Adrenal gland (tissue), 19 donors: ENCODE data around the gene SLC5A1. TPM values are rescaled to one million over a fixed set of nuclear protein-coding genes. Genes with fewer than 3 reads are reported as not detected.

Experiments
- DNase-seq, 7 donors: peaks; one replicate each; pipeline ENCODE4 v3.0.0-alpha.2; 2019 to 2020
- H3K27ac ChIP-seq, 5 donors: fragments of 200-600 bp; sonication (generic) in 4 of 5; 1 replicate in 3 of 5; 2 replicates in 2 of 5; pipeline versions ENCODE4 v1.5.1 to v1.8.0; 2016 to 2020; ENCODE audit warnings: mild to moderate bottlenecking in 1 of 5
- H3K27me3 ChIP-seq: fragments of 200-600 bp; 2 replicates; pipeline ENCODE4 v1.8.0; 2021
- H3K36me3 ChIP-seq, 2 donors: fragments of 200-600 bp; replicated peaks in 1 of 2; 1 replicate in 1 of 2; 2 replicates in 1 of 2; pipeline versions ENCODE4 v1.5.1 to v1.8.0; 2018 to 2022
- H3K4me1 ChIP-seq, 2 donors: fragments of 200-600 bp; replicated peaks in 1 of 2; 1 replicate in 1 of 2; 2 replicates in 1 of 2; pipeline versions ENCODE4 v1.5.1 to v1.8.0; 2018 to 2021
- H3K4me3 ChIP-seq, 4 donors: fragments of 200-600 bp; sonication (generic) in 3 of 4; one replicate each; pipeline ENCODE4 v1.5.1; 2016 to 2018
- H3K9me3 ChIP-seq, 3 donors: fragments of 200-600 bp; sonication (generic) in 1 of 3; replicated peaks in 1 of 3; 1 replicate in 2 of 3; 2 replicates in 1 of 3; pipeline versions ENCODE4 v1.5.1 to v1.8.0; 2016 to 2021
- CTCF ChIP-seq, 6 experiments: fragments of 450-650 bp in 4 of 6; fragments of 200-600 bp in 2 of 6; sonication (generic) in 1 of 6; IDR thresholded peaks; 1 replicate in 5 of 6; 2 replicates in 1 of 6; pipeline versions ENCODE4 v1.5.1 to v1.8.0; 2016 to 2021; ENCODE audit warnings: antibody characterized with exemption in 6 of 6, mild to moderate bottlenecking in 2 of 6, moderate library complexity in 1 of 6
- POLR2A ChIP-seq, 2 donors: fragments of 450-650 bp; IDR thresholded peaks; one replicate each; pipeline ENCODE4 v1.6.1; 2017; ENCODE audit warnings: antibody characterized with exemption in 2 of 2, mild to moderate bottlenecking in 2 of 2, moderate library complexity in 1 of 2
- WGBS, 4 donors: extraction: QIAGEN DNeasy Blood & Tissue Kit in 2 of 4; methylation state at CpG; one replicate each; pipeline versions ENCODE4 v1.1.5 to v1.1.7; 2013 to 2017; 5-methylcytosine and 5-hydroxymethylcytosine counted together
- intact Hi-C, 2 donors: fragments of 100-400 bp; cut with DNase I; formaldehyde crosslinking; loops; one replicate each; pipeline versions ENCODE4 v1.14.1 to v1.15.0; 2022 to 2023
- long read RNA-seq, 10 donors: library from polyadenylated mRNA in 3 of 10; unstranded in 2 of 10; stranded (forward) in 1 of 10; transcript quantifications; one replicate each; pipeline ENCODE4 v2.0.0 and lab custom pipeline, GENCODE V29; 2021 to 2026
- polyA plus RNA-seq, 3 donors: library from polyadenylated mRNA; stranded (reverse); fragments of 200-250 nt in 2 of 3; fragments of 350-450 nt in 1 of 3; fragmentation: Illumina TruSeq in 1 of 3; extraction: RNeasy Lipid Tissue Mini Kit (QIAGEN cat#74804) in 1 of 3; gene quantifications; one replicate each; pipeline ENCODE4 v1.2.3, GENCODE V29; 2013 to 2014
- total RNA-seq, 9 donors: library from RNA; depleted of rRNA in 4 of 9; stranded (reverse); fragments of >200 nt in 4 of 9; fragments of 120-200 nt in 1 of 9; fragmentation: NEBNext Ultra II Directional in 1 of 9; extraction: Animal tissue kit (Norgen Biotek cat#: 25700) in 1 of 9; gene quantifications; one replicate each; pipeline versions ENCODE4 v1.1.0 to v1.2.4, GENCODE V29; 2013 to 2023
- donor health status: healthy with polysubstance abuse.
- donor health status: Bipolar disorder and iron deficiency.
- donor health status: DM: yes; HTN: yes; CAD: no.
- donor health status: DM: no; HTN: no; CAD: no.
- donor health status: DM: no; HTN: no; CAD: no.
- donor health status: DM: yes; HTN: yes; CAD: no.

SLC5A1 gene
- total RNA-seq (under 1 TPM in 1 of 9 donors, not detected in 8; 0.04 TPM), polyA plus RNA-seq (under 1 TPM in 1 of 3 donors, not detected in 2; under 0.01 TPM)
- long read RNA-seq, donor 1: 0 reads
- long read RNA-seq, donor 2: 0 reads
- long read RNA-seq, donor 3: 0 reads
- long read RNA-seq, donor 4, partial matches to known transcripts: 0 of 1 reads
- long read RNA-seq, donor 4, other reads (novel, unspliced or antisense): 1 of 1 reads
- long read RNA-seq, donor 5: 0 reads
- long read RNA-seq, donor 6: 0 reads
- long read RNA-seq, donor 7: 0 reads
- long read RNA-seq, donor 8: 0 reads
- long read RNA-seq, donor 9: 0 reads
- long read RNA-seq, donor 10: 0 reads

GRCh38 chr22:32042924-32043323 is at the start of gene SLC5A1:
SLC5A1 (plus strand) TSS chr22:32043261; CDS start chr22:32043282, 21 bp downstream.
- Histone ChIP-seq H3K36me3 (no peaks in the 10 kb centered on the region), H3K27ac (no peak within 1 kb of the TSS), H3K4me1 (no peaks in the 10 kb centered on the region), H3K27me3 (no peaks in the 10 kb centered on the region), H3K4me3 (no peak within 1 kb of the TSS), H3K9me3 (no peaks in the 10 kb centered on the region)
- no peak for DNase-seq
- WGBS, 4 donors: 37 to 55% (median 45%) methylated on average over 2 to 21 of the region's 21 CpGs
- TF ChIP-seq POLR2A (IDR thresholded peaks at IDR 0.05): no peak
- no peak for TF ChIP-seq CTCF (IDR thresholded peaks at IDR 0.05)
- intact Hi-C loops: no loop called here

GRCh38 chr22:31995046-31995445 is 48.0 kb upstream of the SLC5A1 start:
- intact Hi-C loops: no loop called here
- no peaks in the 10 kb centered on the region for H3K36me3 ChIP-seq
- no peak overlapping the region for H3K4me3 ChIP-seq
- no peak overlapping the region for H3K27ac ChIP-seq
- no peak for TF ChIP-seq POLR2A (IDR thresholded peaks at IDR 0.05)
- no peak for TF ChIP-seq CTCF (IDR thresholded peaks at IDR 0.05)
- no peaks in the 10 kb centered on the region for H3K9me3 ChIP-seq
- H3K4me1 ChIP-seq: no peaks in the 10 kb centered on the region
- WGBS, 4 donors: 76 to 83% (median 79%) methylated on average over 3 of the region's 3 CpGs
- DNase-seq: no peak
- no peaks in the 10 kb centered on the region for H3K27me3 ChIP-seq

- Histone ChIP-seq H3K9me3 (no peaks in the 10 kb centered on the region), H3K27ac (no peak overlapping the region), H3K36me3 (no peaks in the 10 kb centered on the region), H3K27me3 (no peaks in the 10 kb centered on the region), H3K4me3 (no peak overlapping the region), H3K4me1 (no peaks in the 10 kb centered on the region)
- TF ChIP-seq POLR2A (IDR thresholded peaks at IDR 0.05) (no peak), CTCF (IDR thresholded peaks at IDR 0.05) (no peak)
- no peak for DNase-seq
- WGBS, 4 donors: 42 to 57% (median 49%) methylated on average over 3 of the region's 3 CpGs
- intact Hi-C loops: no loop called here
Measured at GRCh38 chr22:31995807-31996206, 47.3 kb upstream of the SLC5A1 start.

- Histone ChIP-seq H3K27me3 (no peaks in the 10 kb centered on the region), H3K9me3 (no peaks in the 10 kb centered on the region), H3K36me3 (no peaks in the 10 kb centered on the region), H3K4me1 (no peaks in the 10 kb centered on the region), H3K27ac (no peak overlapping the region), H3K4me3 (no peak overlapping the region)
- intact Hi-C loops: no loop called here
- WGBS, 4 donors: 91 to 98% (median 94%) methylated on average over 3 of the region's 3 CpGs
- no peak for TF ChIP-seq POLR2A (IDR thresholded peaks at IDR 0.05)
- no peak for TF ChIP-seq CTCF (IDR thresholded peaks at IDR 0.05)
- DNase-seq: no peak
Measured at GRCh38 chr22:31998784-31999385, 44.2 kb upstream of the SLC5A1 start.
